GM18502 (cell line): Measurements from ENCODE around the gene VEGFC.
A peak's percentile ranks its signal among the peaks of the same experiment; 100 is the strongest.

Experiments
- ATAC-seq: cut with Tn5 transposase; IDR thresholded peaks from one replicate; pipeline ENCODE4 v1.9.1; 2021; ENCODE audit warnings: mild to moderate bottlenecking; ENCODE audit not compliant: unreplicated experiment, poor library complexity

Gene VEGFC, protein sequence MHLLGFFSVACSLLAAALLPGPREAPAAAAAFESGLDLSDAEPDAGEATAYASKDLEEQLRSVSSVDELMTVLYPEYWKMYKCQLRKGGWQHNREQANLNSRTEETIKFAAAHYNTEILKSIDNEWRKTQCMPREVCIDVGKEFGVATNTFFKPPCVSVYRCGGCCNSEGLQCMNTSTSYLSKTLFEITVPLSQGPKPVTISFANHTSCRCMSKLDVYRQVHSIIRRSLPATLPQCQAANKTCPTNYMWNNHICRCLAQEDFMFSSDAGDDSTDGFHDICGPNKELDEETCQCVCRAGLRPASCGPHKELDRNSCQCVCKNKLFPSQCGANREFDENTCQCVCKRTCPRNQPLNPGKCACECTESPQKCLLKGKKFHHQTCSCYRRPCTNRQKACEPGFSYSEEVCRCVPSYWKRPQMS

DNA sequence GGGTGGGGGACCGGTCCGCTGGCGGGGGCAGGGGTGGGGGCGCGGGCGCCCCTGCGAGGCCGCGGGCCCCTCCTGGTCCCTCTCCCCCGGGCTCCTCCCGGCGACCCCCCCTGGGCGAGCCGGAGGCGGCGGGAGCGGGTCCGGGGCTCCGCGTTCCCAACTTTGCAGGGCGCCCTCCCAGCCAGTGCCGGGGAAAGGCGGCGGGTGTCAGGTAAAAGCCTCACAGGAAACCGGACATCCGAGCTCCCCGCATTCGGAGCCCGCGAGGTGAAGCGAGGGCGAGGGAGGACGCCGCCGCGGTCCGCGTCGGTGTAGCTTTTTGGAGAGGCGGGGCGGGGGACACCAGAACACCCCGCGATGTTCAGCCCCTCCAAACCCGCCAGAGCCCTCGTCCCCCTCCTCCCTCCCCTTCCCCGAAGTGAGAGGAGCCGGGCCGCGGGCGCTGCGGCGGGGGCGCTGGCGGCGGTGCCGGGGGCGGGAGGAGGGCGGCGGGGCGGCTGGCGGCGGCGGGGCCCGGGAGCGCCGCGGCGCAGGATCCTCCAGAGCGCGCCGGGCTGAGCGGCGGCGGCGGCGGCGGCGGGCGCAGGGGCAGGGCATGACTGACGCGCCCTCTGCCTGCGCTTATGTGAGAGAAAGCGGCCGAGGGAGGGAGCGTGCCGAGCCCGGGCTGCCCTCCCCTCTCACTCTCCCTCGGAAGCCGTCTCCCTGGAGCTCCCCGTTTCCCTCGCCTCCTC lies at the start of gene VEGFC:
TSS of gene VEGFC (minus strand) at position 597 of the 734 bp plus-strand sequence. CDS start 611 bp downstream, outside the sequence.
- peak; percentile 81 for ATAC-seq

- ATAC-seq: no peak
Observed at GRCh38 chr4:176841711-176842112, 49.0 kb upstream of the VEGFC start.

- ATAC-seq: no peak
Observed at GRCh38 chr4:176840166-176840565, 47.4 kb upstream of the VEGFC start.

DNA sequence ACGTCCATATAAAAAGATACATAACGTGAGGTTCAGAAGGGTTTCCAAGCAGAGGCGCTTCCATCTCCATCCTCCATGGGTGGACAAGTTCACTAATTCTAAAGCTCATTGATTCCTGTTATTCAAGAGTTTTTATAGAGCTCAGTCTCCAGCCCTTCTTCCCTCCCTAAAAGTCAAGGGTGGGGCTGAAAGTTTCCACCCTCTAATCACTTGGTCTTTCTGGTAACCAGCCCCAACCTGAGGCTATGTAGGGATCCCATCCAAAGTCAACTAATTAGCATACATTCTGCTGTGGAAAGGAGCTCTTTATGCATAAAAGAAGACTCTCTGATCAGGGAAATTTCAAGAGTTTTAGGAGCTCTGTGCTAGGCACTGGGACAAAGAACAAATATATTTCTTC lies 46.9 kb upstream of the VEGFC start:
- no peak for ATAC-seq

GRCh38 chr4:176838601-176839433 lies 46.1 kb upstream of the VEGFC start:
- no peak for ATAC-seq

DNA sequence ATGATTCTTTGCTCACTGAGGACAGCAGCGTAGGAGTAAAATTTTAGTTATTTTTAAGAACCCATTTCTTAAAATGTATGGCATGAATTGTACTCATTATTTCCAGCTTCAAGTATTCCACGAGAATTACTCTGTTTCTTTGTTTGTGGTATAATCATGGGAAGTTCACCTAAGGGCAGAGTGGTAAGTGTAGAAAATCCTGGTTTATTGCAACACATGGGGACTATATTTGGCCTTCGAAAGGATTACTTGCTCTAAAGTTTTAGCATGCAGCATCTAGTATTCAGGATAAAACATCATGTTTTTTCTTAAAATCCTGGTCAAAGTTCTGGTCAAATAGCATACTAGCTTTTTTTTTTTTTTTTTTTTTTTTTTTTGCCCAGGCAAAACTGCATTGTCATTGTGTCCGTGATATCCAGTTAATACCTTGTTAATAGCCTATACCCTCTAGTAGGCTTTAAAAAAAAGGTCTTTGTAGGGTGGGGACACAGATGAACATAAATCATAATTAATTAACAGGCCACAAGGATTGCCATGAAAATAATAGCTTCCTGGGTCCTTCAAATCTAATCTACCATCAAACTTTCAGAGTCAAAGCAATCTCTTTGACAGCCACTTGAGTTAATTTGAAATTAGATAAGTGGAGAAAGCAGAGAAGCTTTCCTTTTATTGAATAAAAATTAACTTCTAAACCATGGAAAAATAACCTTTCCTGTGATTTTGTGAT lies 44.6 kb upstream of the VEGFC start:
- no peak for ATAC-seq

- ATAC-seq: no peak
Observed at GRCh38 chr4:176834531-176834930, 41.8 kb upstream of the VEGFC start.

DNA sequence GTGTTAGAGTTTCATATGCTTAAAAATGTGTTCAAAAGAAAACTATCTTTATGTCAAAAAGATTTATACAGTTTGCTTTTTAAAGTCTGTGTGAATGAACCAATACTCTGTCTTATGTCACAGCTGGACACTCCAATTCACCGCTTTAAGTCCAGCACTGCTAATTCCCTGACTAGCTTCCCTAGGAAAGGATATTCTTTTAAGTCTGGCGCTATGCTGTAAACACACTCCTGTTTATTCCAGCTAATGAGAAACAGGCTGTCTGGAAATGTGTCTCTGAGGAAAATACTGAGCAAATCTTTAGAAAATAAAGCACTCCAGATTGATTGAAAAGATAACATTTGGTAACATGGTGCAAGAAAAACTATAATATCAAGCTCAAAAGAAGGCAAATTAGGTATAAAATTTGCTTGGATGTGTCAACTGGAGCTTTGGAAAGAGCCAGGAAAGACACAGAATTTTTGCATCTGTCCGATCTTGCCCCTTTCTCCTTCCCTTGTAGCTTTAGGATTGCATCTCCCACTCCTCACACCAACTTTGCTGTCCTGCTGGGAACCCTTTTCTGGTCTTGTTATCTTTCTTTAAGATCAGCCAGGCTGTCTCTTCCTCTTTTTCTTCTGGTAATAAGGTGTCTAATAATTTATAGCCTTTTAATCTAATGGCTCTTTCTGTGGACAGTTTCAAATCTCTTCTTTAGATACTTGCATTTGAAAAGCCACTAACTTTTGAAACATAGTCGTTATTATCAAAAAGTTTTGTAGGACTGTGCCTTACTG lies 40.9 kb upstream of the VEGFC start:
- no peak for ATAC-seq

- ATAC-seq: no peak
Observed at GRCh38 chr4:176830971-176831370, 38.2 kb upstream of the VEGFC start.

GRCh38 chr4:176825586-176825985 lies 32.9 kb upstream of the VEGFC start:
- no peak for ATAC-seq

- no peak for ATAC-seq
Observed at GRCh38 chr4:176824645-176825366, 32.1 kb upstream of the VEGFC start.

DNA sequence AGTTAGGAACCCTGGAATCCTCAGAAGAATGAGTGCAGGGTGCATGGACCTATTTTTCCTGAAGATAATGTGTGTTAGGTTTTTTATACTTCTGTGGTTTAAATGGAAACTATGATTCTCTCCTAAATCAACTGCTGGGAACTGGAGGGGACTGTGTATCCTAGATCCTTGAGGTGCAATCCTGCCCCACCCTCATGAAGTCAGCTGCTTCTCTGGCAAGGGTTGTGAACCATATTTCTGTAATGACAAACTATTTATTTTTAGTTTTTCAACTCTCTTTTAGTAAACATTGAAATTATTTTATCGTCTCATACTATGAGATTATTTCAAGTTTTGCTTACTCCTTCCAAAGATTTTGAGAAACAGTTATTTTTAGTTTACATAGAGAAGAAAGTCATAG lies 25.8 kb upstream of the VEGFC start:
- no peak for ATAC-seq

DNA sequence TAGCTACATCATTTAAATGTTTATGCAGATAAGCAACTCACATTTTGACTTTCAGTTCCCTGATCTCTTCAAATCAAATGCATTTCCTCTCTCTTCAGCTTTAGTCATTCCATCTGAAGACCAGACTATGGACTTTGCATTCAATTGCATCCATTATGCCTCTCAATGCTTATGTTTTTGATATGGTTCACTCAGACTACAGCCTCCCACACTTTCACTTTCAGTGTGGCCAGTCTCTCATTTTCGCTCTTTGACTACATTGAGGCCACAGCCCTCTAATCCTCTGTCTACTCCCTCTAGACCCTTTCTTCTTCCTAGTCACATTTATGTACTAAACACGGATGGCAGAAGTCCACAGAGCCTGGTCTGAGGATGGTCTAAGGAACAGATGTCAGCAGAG lies 24.5 kb upstream of the VEGFC start:
- ATAC-seq: peak; percentile 83

- ATAC-seq: no peak
Observed at GRCh38 chr4:176814770-176815169, 22.0 kb upstream of the VEGFC start.

DNA sequence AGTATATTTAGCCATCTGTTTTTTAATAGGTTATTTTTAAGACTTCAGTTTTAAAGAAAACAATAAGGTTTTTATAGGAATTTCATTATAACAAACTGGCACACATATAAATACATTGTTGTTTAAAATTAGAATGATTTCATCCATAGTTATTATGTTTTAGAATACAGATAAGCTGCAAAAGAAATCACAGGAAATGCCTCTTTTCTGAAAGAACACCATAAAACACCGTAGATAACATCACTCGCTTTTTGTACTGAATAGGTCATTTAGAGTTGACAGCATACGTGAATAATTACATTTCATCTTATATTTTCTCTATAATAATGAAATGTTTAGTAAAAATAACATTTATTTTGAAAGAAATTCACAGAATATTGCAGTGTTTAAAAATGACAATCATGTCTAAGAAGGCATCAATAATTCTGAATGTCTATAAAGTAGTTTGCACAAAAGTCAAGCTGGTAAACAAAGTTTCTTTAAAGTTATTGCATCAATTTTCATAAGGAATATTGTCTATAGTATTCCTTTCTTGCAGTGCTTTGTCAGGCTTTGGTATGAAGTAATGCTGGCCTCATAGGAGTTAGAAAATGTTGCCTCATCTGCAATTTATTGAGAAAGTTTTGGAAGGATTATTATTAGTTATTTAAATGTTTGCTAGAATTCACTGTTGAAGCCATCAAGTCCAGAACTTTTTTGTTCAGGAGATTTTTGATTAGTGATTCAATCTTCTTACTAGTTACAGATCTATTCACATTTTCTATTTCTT lies 17.9 kb upstream of the VEGFC start:
- no peak for ATAC-seq

DNA sequence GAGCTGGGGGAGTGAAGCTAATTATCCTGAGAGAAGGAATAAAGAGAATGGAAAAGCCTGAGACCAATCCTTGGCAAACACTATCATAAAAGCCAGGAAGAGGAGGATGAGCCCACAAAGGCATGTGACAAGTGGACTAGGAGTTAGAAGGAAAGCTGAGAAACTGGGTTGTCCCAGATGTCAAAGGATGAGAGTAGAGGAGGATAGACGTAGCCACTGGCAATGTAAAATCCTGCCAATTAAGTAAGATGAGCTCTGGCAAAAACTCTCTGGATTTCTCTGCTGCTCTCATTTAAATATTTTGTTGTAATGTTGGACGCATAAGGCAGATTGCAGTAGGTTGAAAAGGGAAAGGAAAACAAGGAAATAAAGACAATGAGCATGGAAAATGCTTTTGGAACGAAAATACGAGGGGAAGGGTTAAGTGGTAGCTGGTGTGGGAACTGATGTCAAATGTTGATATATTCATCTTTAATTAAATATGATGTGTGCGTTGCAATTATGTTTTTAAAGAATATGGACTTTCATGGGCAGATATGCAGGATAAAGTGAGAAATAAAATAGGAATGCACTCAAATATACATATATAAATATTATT lies 14.2 kb upstream of the VEGFC start:
- no peak for ATAC-seq

DNA sequence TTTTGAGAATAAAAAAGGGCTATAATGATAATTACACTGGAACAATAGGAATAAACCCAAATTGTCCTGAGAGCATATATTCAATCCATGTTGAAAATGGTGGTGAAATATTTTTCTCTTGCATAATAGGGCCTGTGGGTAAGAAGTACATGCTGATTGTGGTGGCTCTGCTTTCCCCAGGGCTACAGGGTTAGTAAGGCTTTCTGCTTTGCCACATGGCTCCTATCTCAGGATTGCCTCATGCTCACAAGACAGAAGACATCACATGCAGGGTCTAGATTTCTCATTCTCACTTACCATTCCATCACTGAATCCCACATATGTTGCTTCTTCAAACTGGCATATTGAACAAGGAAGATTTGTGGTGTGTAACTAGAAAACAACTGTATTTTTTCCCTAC lies 12.4 kb upstream of the VEGFC start:
- no peak for ATAC-seq
